Esophagus muscularis mucosa (tissue), 4 donors: ENCODE results near the gene ANKDD1A.

Source experiments
- EP300 ChIP-seq: sonication (generic); formaldehyde crosslinking; IDR thresholded peaks from one replicate; pipeline ENCODE4 v1.6.1; 2017; ENCODE audit warnings: antibody characterized with exemption
- POLR2AphosphoS5 ChIP-seq, 2 donors: sonication (generic); formaldehyde crosslinking; IDR thresholded peaks; one replicate each; pipeline ENCODE4 v1.6.1; 2017; ENCODE audit warnings: antibody characterized with exemption in 2 of 2
- TF ChIP-seq, protein P1 (sequence below), 3 experiments: fragments of 200-600 bp in 2 of 3; fragments of 450-650 bp in 1 of 3; sonication (generic) in 2 of 3; IDR thresholded peaks; one replicate each; pipeline ENCODE4 v1.5.1; 2017 to 2019; ENCODE audit warnings: antibody characterized with exemption in 3 of 3, mild to moderate bottlenecking in 2 of 3, moderate library complexity in 1 of 3

DNA sequence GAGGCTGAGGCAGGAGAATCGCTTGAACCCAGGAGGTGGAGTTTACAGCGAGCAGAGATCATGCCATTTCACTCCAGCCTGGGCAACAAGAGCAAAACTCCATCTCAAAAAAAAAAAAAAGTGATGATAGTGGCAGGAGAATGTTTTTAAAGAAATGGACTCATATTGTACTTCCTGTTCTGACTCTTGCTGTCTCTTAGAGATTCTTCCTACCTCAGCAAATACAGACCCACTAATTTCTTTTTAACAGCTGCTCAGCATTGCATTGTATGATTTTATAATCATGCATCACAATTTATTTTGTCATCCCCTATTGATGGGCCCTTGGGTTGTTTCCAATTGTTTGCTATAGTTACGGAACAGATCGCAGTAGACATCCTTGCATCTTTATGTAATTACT lies 8.8 kb upstream of the ANKDD1A start:
- TF ChIP-seq, protein P1, sequence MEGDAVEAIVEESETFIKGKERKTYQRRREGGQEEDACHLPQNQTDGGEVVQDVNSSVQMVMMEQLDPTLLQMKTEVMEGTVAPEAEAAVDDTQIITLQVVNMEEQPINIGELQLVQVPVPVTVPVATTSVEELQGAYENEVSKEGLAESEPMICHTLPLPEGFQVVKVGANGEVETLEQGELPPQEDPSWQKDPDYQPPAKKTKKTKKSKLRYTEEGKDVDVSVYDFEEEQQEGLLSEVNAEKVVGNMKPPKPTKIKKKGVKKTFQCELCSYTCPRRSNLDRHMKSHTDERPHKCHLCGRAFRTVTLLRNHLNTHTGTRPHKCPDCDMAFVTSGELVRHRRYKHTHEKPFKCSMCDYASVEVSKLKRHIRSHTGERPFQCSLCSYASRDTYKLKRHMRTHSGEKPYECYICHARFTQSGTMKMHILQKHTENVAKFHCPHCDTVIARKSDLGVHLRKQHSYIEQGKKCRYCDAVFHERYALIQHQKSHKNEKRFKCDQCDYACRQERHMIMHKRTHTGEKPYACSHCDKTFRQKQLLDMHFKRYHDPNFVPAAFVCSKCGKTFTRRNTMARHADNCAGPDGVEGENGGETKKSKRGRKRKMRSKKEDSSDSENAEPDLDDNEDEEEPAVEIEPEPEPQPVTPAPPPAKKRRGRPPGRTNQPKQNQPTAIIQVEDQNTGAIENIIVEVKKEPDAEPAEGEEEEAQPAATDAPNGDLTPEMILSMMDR (IDR thresholded peaks at IDR 0.05) = no peak
- no peak for TF ChIP-seq EP300
- TF ChIP-seq POLR2AphosphoS5 (IDR thresholded peaks at IDR 0.05) = no peak
